GM20431 (cell line): ENCODE data around the gene USO1.
"Not testable (repeated sequence)": the region's sequence is repeated elsewhere in the genome, so short reads cannot be mapped to it uniquely, and the experiment has no call there.

Experiments
- in situ Hi-C: fragments of 300-500 bp; cut with MseI, MboI; formaldehyde crosslinking; loops from one replicate; pipeline ENCODE4 v1.15.0; 2020; ENCODE audit warnings: low sequenced_read_pairs; ENCODE audit not compliant: unreplicated experiment

The USO1 gene

GRCh38 chr4:75724066-75724866 lies at the start of gene USO1:
Gene USO1, plus strand, starts transcription at chr4:75724577. Its CDS starts 243 bp downstream, at chr4:75724820.
- in situ Hi-C loops, result no loop called here

GRCh38 chr4:75675004-75675531 lies 49.3 kb upstream of the USO1 start:
- in situ Hi-C loops, result no loop called here

GRCh38 chr4:75678473-75678872 lies 45.9 kb upstream of the USO1 start:
- in situ Hi-C loops, result no loop called here

GRCh38 chr4:75678965-75679364 lies 45.4 kb upstream of the USO1 start:
- in situ Hi-C loops, result no loop called here

- in situ Hi-C loops, result no loop called here
These were observed 44.4 kb upstream of the USO1 start for GRCh38 chr4:75679876-75680575.

GRCh38 chr4:75683482-75684155 lies 40.8 kb upstream of the USO1 start:
- in situ Hi-C loops, result no loop called here

- in situ Hi-C loops, result no loop called here
These were observed 38.7 kb upstream of the USO1 start for GRCh38 chr4:75685546-75686189.

- in situ Hi-C loops, result no loop called here
These were observed 38.0 kb upstream of the USO1 start for GRCh38 chr4:75686346-75686745.

GRCh38 chr4:75687125-75687524 lies 37.3 kb upstream of the USO1 start:
- in situ Hi-C loops, result not testable (repeated sequence)

GRCh38 chr4:75692066-75692465 lies 32.3 kb upstream of the USO1 start:
- in situ Hi-C loops, result not testable (repeated sequence)

GRCh38 chr4:75696071-75696470 lies 28.3 kb upstream of the USO1 start:
- in situ Hi-C loops, result no loop called here

GRCh38 chr4:75696581-75696980 lies 27.8 kb upstream of the USO1 start:
- in situ Hi-C loops, result no loop called here

- in situ Hi-C loops, result no loop called here
These were observed 26.0 kb upstream of the USO1 start for GRCh38 chr4:75698162-75698962.

GRCh38 chr4:75698963-75699228 lies 25.5 kb upstream of the USO1 start:
- in situ Hi-C loops, result no loop called here

- in situ Hi-C loops, result no loop called here
These were observed 25.1 kb upstream of the USO1 start for GRCh38 chr4:75699299-75699698.

GRCh38 chr4:75702919-75703411 lies 21.4 kb upstream of the USO1 start:
- in situ Hi-C loops, result no loop called here

GRCh38 chr4:75705198-75705977 lies 19.0 kb upstream of the USO1 start:
- in situ Hi-C loops, result no loop called here

- in situ Hi-C loops, result no loop called here
These were observed 16.1 kb upstream of the USO1 start for GRCh38 chr4:75708218-75708691.

GRCh38 chr4:75710246-75710645 lies 14.1 kb upstream of the USO1 start:
- in situ Hi-C loops, result no loop called here
